Ectodermal cell (in vitro differentiated cells): ENCODE measurements around the gene HOXA5.

Source experiments
- H3K27ac ChIP-seq: 2 replicates; pipeline ENCODE4 v1.7.0; 2013; ENCODE audit warnings: mild to moderate bottlenecking, low read depth, low read length; ENCODE audit not compliant: insufficient read depth, poor library complexity, severe bottlenecking
- H3K27me3 ChIP-seq: 2 replicates; pipeline ENCODE4 v1.7.0; 2013; ENCODE audit warnings: mild to moderate bottlenecking, low read length; ENCODE audit not compliant: insufficient read depth, control insufficient read depth, poor library complexity, severe bottlenecking
- H3K36me3 ChIP-seq: one replicate; pipeline ENCODE4 v1.7.0; 2013; ENCODE audit warnings: low read length; ENCODE audit not compliant: control insufficient read depth, insufficient read depth
- H3K4me1 ChIP-seq: one replicate; pipeline ENCODE4 v1.7.0; 2013; ENCODE audit warnings: low read length; ENCODE audit not compliant: control insufficient read depth, insufficient read depth
- H3K4me3 ChIP-seq: 2 replicates; pipeline ENCODE4 v1.7.0; 2013; ENCODE audit warnings: low read depth, low read length, control low read depth; ENCODE audit not compliant: insufficient read depth
- H3K9me3 ChIP-seq: 2 replicates; pipeline ENCODE4 v1.7.0; 2013; ENCODE audit warnings: mild to moderate bottlenecking, low read length, moderate library complexity; ENCODE audit not compliant: control insufficient read depth
- WGBS, 2 experiments: methylation state at CpG; one replicate each; pipeline ENCODE4 v1.1.7; 2013; ENCODE audit warnings: missing lambda C conversion rate in 2 of 2; 5-methylcytosine and 5-hydroxymethylcytosine counted together

The HOXA5 gene

DNA sequence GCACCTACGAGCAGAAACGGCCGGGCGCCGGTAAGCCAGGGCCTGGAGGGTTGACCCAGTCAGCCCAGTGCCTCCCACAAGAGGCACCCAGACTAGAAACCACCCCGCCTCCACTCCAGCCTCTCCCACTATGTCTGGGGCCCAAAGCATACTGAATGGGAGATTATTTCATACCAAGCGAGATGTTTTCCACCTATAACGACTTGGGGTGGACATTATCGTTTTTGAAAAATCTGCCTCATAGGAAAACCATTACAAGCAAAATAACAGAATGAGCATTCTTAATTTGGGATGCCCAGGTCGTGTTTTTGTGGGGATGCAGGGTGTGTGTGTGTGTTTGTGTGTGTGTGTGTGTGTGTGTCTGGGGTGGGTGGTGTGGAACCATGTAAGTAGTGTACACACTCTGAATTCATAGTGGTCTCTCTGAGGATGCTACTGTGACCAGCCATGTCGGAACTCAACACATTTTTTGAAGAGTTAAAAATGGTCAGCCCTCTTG lies 2.5 kb upstream of the HOXA5 start:
- no peak overlapping the region for H3K27ac ChIP-seq
- no peaks in the 10 kb centered on the region for H3K36me3 ChIP-seq
- WGBS, 2 experiments, result 68 to 75% methylated on average over 11 of the region's 11 CpGs
- H3K4me3 ChIP-seq, result no peak overlapping the region
- H3K4me1 ChIP-seq, result peaks cover 4% of the 10 kb centered on the region
- H3K27me3 ChIP-seq, result peaks cover 100% of the 10 kb centered on the region
- H3K9me3 ChIP-seq, result no peaks in the 10 kb centered on the region

DNA sequence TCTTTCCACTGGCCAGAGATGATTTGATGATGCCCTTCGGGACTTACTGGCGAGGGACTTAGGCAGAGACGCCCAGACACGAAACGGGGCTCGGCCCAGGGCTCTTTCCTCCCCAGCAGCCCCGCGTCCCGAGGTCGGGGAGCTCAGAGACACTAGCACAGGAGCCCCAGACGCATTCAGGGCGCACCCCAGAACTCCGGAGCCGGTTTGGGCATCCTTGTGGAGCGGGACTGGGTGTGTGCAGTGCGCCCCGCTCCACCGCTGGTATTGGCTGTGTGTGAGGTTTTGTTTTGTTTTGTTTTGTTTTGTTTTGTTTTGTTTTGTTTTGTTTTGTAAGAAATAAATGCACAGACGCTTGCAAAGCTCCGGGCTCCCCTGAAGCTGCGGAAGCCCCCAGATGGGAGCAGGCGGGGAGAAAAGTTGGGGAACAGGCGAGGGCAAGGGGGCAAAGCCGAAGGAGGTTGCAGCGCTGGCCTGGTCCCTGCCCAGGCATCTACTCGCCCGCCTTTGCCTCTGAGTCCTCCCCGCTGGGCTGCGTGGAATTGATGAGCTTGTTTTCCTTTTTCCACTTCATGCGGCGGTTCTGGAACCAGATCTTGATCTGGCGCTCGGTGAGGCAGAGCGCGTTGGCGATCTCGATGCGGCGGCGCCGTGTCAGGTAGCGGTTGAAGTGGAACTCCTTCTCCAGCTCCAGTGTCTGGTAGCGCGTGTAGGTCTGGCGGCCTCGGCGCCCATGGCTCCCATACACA lies 1.9 kb upstream of the HOXA5 start:
- Histone ChIP-seq H3K4me1 (peaks cover 4% of the 10 kb centered on the region), H3K4me3 (no peak overlapping the region), H3K36me3 (no peaks in the 10 kb centered on the region), H3K9me3 (no peaks in the 10 kb centered on the region), H3K27ac (no peak overlapping the region), H3K27me3 (peaks cover 100% of the 10 kb centered on the region)
- 64 to 71% methylated on average over 47 of the region's 47 CpGs for WGBS, 2 experiments

DNA sequence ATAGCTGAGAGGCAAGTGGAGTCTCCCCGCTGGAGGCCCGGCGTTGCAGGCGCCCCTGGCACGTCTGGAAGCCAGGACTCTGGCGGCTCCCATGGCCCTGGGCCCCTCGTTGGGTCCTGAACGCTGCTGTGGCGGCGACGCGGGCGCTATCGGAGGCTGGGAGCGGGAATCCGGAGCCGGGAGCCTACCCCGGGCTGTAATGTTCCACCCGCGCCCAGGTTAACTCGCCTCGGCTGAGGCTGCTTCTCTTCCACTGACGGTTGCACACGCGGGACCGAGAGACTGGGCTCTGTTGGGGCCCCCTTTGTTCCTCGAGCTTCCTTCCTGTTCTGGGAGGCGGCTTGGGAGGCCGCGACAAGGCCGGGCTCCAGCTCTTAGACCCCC lies 1.3 kb upstream of the HOXA5 start:
- no peak overlapping the region for H3K27ac ChIP-seq
- H3K27me3 ChIP-seq, result peaks cover 100% of the 10 kb centered on the region
- no peak overlapping the region for H3K4me3 ChIP-seq
- no peaks in the 10 kb centered on the region for H3K36me3 ChIP-seq
- peaks cover 4% of the 10 kb centered on the region for H3K4me1 ChIP-seq
- H3K9me3 ChIP-seq, result no peaks in the 10 kb centered on the region
- 27 to 28% methylated on average over 31 of the region's 31 CpGs for WGBS, 2 experiments

DNA sequence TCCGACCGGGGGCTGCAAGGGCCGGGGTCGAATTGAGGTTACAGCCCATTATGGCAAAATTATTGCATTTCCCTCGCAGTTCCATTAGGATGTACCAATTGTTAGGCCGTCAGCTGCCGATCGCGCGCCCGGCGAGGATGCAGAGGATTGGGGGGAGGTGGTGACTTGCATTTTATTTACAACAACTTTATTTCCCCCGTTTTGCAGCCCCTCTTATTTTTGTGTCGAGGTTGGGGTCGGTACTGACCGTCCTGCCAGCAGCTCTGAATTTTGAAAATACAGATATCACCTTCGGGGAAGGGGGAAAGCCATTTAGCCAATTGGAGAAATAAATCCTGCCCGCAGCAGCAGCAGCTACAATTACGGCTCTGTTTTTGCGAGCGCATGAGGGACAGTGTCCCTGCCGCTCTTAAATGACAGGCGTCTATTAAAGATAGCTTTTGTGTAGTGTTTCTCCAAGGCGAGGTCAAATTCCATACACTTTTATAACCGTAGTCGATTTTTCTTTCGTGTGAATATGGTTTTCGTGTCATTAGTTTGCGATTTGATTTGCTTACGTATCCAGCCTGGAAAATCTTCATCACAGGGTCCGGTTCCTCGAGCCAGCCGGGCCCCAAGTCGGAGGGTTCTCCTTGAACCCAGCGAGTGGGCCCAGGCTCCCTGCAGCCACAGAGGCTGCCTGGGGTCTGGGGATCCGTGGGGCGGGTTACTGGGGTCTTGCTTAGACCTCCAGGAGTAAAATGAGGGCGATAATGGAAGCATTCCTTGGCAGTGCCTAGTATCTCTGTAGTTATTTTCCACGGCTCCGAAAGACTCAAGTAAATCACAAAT lies 684 bp upstream of the HOXA5 start:
- H3K27ac ChIP-seq, result no peak overlapping the region
- peaks cover 4% of the 10 kb centered on the region for H3K4me1 ChIP-seq
- 43 to 52% methylated on average over 36 to 40 of the region's 40 CpGs for WGBS, 2 experiments
- no peak overlapping the region for H3K4me3 ChIP-seq
- peaks cover 100% of the 10 kb centered on the region for H3K27me3 ChIP-seq
- H3K36me3 ChIP-seq, result no peaks in the 10 kb centered on the region
- H3K9me3 ChIP-seq, result no peaks in the 10 kb centered on the region

DNA sequence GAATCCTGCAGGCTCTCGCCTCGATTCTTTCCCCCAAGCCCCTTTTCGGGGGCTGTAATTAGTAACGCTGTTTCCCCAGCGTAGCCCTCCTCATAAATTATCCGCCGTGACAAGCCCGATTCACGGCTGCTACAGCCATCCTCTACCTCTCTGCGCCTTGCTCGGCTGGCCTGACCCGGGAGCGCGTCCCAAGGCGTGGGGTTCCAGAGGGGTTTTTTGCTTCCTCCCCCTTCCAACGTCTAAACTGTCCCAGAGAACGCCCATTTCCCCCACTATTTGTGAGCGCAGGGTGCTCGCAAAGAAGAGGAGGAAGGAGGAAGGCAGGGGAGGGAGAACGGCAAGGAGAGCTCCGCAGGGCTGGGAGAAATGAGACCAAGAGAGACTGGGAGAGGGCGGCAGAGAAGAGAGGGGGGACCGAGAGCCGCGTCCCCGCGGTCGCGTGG lies 880 bp downstream of the HOXA5 start:
- 2 to 3% methylated on average over 28 to 29 of the region's 29 CpGs for WGBS, 2 experiments
- peaks cover 100% of the 10 kb centered on the region for H3K27me3 ChIP-seq
- H3K36me3 ChIP-seq, result no peaks in the 10 kb centered on the region
- peaks cover 4% of the 10 kb centered on the region for H3K4me1 ChIP-seq
- H3K4me3 ChIP-seq, result no peak overlapping the region
- no peak overlapping the region for H3K27ac ChIP-seq
- H3K9me3 ChIP-seq, result no peaks in the 10 kb centered on the region

DNA sequence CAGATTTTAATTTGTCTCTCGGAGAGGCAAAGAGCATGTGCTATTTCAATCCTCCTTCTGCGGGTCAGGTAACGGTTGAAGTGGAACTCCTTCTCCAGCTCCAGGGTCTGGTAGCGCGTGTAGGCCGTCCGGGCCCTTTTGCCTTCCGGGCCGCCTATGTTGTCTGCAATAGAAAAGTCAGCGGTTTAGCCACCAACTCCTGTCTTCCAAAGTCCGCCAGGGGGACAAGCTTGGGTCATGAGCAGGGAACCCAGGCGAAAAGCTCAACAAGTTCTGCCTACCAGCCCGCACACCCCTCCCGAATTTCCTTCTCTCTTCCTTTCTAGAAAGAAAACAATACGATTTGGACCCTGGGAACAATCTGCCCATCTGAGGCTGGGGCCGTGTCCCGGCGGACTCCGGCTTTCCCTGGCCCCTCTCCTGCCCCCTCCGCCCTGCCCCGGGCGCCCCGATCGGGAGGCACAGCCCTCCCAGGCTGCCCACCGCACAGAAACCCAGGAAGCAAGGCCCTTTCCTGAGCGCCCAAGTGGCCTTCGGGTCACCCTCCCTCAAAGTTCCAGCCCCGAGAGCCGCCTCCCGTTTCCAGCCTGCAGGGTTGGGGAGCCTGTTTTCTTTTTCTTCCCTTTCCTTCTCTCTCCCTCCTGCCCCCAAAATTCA lies 1.4 kb downstream of the HOXA5 start:
- Histone ChIP-seq H3K27ac (no peak overlapping the region), H3K4me1 (peaks cover 4% of the 10 kb centered on the region), H3K27me3 (peaks cover 100% of the 10 kb centered on the region), H3K36me3 (no peaks in the 10 kb centered on the region), H3K9me3 (no peaks in the 10 kb centered on the region), H3K4me3 (no peak overlapping the region)
- WGBS, 2 experiments, result 3 to 4% methylated on average over 30 of the region's 30 CpGs

DNA sequence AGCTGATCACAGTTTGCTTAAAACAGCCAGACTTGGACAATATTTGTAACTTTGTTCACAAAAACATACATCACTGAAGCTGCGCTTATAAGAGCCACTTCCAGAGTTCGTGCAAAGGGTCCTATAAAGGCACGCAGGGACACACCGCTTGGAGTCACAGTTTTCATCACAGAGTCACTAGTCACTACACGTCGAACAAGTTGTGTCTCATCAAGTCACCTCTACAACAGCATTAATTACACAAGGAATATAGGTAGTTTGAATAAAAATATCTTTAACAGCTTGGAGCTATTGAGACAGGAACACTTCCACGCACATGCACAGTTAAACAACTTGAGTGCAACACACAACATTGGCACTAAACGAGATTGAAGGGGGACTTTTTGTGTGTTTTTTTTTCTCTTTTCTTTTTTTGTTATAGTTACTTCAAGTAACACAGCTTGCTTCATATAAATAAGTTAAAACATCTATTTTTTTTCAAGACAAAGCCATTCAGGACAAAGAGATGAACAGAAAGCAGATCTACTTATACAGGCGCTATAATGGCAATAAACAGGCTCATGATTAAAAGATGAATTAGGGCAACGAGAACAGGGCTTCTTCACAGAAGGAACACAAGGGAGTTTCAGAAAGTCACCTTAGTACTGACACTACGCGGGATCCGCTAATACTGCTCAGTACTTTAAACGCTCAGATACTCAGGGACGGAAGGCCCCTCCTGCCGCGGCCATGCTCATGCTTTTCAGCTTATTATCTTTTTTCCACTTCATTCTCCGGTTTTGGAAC lies 2.2 kb downstream of the HOXA5 start:
- WGBS, 2 experiments, result 30 to 33% methylated on average over 17 to 18 of the region's 18 CpGs

DNA sequence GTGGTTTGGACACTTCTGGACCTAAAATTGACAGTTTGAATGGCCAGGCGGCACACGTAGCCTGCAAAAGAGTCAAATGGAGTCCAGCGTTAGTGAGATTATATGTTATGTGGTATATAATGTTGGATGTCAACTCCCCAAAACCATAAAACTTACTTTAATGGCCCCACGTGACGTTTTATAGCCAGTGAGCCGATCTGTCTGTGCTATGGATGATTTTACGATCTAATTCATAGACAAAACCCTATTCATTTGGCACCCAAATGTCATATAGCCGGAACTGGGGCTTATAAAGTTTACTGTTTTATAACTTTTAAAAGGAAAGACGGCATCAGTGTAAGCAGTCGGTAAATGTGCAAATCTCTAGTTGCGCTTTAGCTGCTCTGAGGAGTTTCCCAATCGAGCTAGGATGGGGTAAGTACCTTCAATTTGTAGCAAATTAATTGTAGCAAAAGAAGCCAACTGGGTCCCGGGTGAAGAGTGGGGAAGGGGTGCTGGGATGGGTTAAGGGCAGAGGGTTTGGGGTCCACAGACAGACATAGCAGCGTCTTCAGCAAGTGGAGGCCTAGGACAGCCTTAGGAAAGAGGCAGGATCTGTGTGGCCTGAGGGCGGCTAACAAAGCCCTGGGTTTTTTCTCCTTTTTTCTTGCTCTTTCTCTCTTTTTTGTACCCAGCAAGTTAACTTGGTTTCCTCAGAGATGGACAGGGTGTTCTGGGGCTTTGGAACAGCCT lies 3.2 kb downstream of the HOXA5 start:
- H3K27ac ChIP-seq, result no peak overlapping the region
- H3K27me3 ChIP-seq, result peaks cover 100% of the 10 kb centered on the region
- peaks cover 4% of the 10 kb centered on the region for H3K4me1 ChIP-seq
- H3K4me3 ChIP-seq, result no peak overlapping the region
- 26 to 30% methylated on average over 15 of the region's 15 CpGs for WGBS, 2 experiments
- no peaks in the 10 kb centered on the region for H3K9me3 ChIP-seq
- H3K36me3 ChIP-seq, result no peaks in the 10 kb centered on the region

More for the DNA sequence above, 2.2 kb downstream of the HOXA5 start:
- H3K36me3 ChIP-seq, result no peaks in the 10 kb centered on the region
- no peak overlapping the region for H3K4me3 ChIP-seq
- peaks cover 4% of the 10 kb centered on the region for H3K4me1 ChIP-seq
- H3K9me3 ChIP-seq, result no peaks in the 10 kb centered on the region
- H3K27ac ChIP-seq, result no peak overlapping the region
- peaks cover 100% of the 10 kb centered on the region for H3K27me3 ChIP-seq
